ENCODE results near the gene TAP2.
A peak's percentile ranks its signal among the peaks of the same experiment; 100 is the strongest.

TAP2 gene

DNA sequence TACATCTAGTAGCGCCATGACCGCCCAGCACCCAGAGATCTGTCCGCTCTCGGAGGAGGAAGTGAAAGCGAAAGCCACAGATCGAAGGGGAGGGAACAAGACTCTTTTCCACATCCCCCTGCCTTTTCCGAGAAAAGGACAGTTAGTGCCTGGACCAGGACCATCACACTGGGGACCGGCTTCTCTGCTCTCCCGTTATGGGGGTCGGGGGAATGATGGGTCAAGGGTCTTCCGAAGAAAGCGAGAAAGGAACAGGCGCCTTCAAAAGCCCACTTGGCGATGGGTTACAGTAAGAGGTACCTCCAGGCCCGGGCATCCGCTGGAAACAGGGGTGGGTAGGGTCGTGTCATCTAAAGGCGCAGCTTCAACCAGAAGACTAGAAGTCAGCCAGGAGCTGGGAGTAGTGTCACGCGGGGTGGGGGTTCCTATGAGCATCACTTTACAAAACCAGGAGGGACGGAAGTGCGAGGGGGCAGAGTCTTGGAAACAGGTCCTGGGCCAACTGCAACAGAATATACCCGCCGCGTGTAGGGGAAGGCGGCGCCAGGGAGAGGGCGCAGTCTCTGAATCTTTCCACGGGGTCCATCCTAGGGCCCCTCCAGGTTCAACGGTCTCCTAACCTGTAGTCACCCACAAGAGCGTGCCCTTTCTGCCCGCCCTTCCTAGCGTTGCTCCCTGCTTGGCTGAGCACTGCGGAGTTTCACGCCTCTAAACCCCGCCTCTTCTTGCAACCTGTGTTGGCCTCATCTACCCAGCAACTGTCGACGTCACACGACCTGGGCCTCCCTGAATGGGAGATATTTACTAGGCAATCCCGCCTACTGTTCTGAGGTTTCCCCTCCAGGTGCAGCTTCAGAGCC is 5.7 kb upstream of the TAP2 start, which contains the start of gene PSMB8:
Gene PSMB8 (minus strand): TSS at position 69 of the 860 bp plus-strand sequence. CDS start 51 bp downstream, at position 18.
- DNase-seq (ENCODE audit: insufficient read length) (peak; percentile 80), FAIRE-seq (peak; percentile 98)
- peak; percentile 92 for TF ChIP-seq TAF1 (IDR thresholded peaks at IDR 0.05; ENCODE audit: borderline replicate concordance, low read depth, low read length)
- peak; percentile 94 for TF ChIP-seq POLR2A (IDR thresholded peaks at IDR 0.05; ENCODE audit: low read depth, low read length)
- peak; percentile 98 for TF ChIP-seq POLR2AphosphoS5 (IDR thresholded peaks at IDR 0.05; ENCODE audit: low read depth, low read length)

DNA sequence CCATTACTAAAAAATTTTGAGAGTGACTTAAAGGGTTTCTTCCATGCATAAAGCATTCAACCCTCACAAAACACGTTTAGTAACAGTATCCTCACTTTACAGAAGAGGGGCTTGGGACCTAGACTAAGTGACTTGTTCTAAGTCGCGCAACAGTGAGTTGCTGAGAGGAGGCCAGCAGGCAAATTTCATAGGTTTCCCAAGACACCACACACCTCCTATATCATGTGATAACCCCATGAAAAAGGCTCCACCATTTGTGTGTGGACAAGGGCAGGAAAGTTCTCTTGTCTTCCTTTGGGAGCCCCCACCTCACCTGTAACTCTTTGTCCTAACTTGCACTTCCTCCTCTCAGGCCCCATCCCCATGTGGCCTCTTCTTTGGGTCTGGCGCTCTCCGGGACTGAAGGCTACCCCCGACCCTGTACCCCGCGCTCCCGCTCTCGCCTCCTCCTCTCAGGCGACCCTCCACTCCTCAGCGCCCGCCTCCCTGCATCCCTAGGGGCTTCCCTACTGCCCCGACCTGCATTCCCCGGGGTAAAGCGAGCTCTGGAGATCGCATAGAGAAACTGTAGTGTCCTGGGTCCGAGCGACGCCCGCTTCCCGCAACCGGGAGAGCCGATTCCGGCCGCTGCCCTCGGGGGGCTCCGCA is 4.9 kb upstream of the TAP2 start:
- DNase-seq (ENCODE audit: insufficient read length) (no peak), FAIRE-seq (peak; percentile 60)
- TF ChIP-seq TAF1 (IDR thresholded peaks at IDR 0.05; ENCODE audit: borderline replicate concordance, low read depth, low read length): no peak
- no peak for TF ChIP-seq POLR2AphosphoS5 (IDR thresholded peaks at IDR 0.05; ENCODE audit: low read depth, low read length)
- TF ChIP-seq POLR2A (IDR thresholded peaks at IDR 0.05; ENCODE audit: low read depth, low read length): no peak

DNA sequence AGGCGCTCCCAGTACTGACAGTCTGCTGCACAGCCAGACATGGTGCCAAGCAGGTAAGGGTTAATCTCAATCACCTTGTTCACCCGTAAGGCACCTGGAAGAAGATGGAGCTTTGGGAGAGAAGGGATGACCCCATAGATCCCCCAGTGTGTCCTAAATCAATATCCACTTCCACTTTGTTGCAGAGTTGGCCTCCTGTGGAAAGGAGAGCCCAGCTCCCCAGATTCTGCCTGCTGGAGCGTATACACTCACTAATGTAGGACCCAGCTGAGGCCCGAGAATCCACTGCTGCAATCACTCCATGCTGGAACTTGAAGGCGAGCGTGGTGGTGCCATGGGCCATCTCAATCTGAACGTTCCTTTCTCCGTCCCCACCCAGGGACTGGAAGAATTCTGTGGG is 4.2 kb upstream of the TAP2 start:
- no peak for TF ChIP-seq POLR2A (IDR thresholded peaks at IDR 0.05; ENCODE audit: low read depth, low read length)
- no peak for TF ChIP-seq TAF1 (IDR thresholded peaks at IDR 0.05; ENCODE audit: borderline replicate concordance, low read depth, low read length)
- no peak for TF ChIP-seq POLR2AphosphoS5 (IDR thresholded peaks at IDR 0.05; ENCODE audit: low read depth, low read length)
- FAIRE-seq: peak; percentile 44
- DNase-seq (ENCODE audit: insufficient read length): no peak

DNA sequence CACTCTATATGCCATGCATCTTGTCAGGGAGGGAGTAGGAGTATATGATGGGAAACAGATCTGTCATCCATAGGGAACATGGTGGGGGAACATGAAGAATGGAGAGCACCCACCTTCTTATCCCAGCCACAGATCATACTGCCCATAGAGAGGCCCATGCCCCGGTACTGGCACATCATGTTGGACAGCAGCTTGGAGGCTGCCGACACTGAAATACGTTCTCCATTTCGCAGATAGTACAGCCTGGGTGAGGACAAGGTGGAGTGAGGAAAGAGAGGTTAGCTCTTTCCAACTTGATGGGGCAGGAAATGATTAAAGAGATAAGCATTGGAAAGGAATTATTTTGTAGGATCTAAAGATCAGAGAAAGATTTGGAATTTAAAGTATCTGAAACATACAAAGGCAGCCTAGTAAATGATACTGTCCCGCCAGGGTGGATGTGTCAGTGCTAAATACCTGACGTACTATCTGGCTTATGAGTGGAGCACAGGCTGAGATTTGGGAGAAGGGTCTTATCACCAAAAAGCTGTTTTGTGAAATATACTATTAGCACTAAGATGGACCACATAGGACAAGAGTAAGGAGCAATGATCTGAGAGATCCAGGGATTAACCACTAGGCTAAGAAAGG is 3.6 kb upstream of the TAP2 start:
- TF ChIP-seq POLR2AphosphoS5 (IDR thresholded peaks at IDR 0.05; ENCODE audit: low read depth, low read length) (peak; percentile 14; the same call in 1 of the 2 replicates), TAF1 (IDR thresholded peaks at IDR 0.05; ENCODE audit: borderline replicate concordance, low read depth, low read length) (no peak), POLR2A (IDR thresholded peaks at IDR 0.05; ENCODE audit: low read depth, low read length) (no peak)
- FAIRE-seq (no peak), DNase-seq (ENCODE audit: insufficient read length) (no peak)

DNA sequence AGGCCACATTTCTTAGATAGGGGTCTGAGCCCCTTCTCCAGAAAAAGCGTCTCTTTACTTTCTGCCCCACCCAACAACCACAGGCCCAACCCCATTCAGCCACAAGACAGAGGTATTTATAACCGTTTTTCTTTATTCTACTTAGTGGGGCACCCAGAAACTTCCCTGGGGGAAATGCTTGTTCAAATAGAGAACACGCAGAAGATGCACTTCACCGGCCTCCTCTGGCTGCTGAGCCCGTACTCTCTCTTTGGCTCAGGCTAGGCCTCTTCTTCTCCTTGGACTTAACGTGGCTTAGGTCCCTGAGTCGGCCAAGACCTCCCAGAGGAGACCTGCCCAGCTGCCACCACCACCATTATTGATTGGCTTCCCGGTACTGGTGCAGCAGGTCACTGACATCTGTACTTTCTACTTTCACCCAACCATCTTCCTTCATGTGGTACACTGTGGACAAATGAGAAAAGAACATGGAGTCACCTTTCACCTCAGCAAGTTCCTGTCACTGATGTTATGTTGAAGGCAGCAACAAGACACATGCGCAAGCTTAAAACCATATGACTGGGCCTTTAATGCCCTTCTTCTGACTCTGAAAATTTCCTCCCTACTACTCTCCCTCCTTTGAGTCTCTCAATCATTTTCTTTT is 2.2 kb upstream of the TAP2 start:
- FAIRE-seq (peak; percentile 92), DNase-seq (ENCODE audit: insufficient read length) (no peak)
- TF ChIP-seq POLR2A (IDR thresholded peaks at IDR 0.05; ENCODE audit: low read depth, low read length): peak; percentile 41; the same call in 1 of the 2 replicates
- TF ChIP-seq TAF1 (IDR thresholded peaks at IDR 0.05; ENCODE audit: borderline replicate concordance, low read depth, low read length): no peak

DNA sequence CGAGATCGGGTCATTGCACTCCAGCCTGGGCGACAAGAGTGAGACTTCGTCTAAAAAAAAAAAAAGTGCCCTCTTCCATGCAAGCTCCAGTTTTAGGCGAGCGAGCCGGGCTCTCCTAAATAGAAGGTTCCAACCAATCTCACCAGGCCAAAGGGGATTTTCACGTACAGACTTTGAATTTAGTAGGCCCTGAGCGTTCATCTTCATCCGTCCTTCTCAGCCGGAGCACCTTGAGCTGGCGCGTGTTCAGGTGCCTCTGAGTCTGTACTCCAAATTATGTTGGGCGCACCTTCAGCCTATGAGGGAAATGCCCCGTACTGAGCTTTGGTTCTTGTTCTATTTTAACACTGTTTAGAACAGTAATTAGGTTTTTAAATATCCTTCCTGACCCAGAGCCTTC is 817 bp upstream of the TAP2 start:
- no peak for FAIRE-seq
- no peak for TF ChIP-seq TAF1 (IDR thresholded peaks at IDR 0.05; ENCODE audit: borderline replicate concordance, low read depth, low read length)
- no peak for TF ChIP-seq POLR2AphosphoS5 (IDR thresholded peaks at IDR 0.05; ENCODE audit: low read depth, low read length)
- no peak for TF ChIP-seq POLR2A (IDR thresholded peaks at IDR 0.05; ENCODE audit: low read depth, low read length)
- no peak for DNase-seq (ENCODE audit: insufficient read length)

DNA sequence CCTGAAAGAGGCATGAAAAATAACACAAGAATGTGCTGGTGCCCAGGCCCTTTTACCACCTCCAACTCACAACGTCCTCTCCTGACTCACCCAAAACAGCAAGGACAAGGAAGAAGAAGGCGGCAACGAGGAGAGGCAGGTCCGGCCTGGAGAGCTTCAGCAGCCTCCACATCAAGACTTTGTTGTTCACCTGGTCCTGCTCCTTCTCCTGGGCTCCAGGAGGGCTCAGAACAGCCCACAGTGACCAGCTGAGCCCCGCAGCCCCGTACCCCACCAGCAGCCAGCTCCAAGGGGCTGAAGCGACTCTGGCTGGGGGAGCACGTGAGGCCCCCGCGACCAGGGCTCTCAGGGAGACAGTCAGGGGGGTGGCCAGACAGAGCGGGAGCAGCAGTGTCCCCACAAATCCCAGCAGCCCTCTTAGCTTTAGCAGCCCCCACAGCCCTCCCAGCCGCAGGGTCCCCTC is 857 bp downstream of the TAP2 start:
- DNase-seq (ENCODE audit: insufficient read length) (no peak), FAIRE-seq (no peak)
- no peak; the same call in 1 of the 2 replicates for TF ChIP-seq POLR2AphosphoS5 (IDR thresholded peaks at IDR 0.05; ENCODE audit: low read depth, low read length)
- no peak for TF ChIP-seq POLR2A (IDR thresholded peaks at IDR 0.05; ENCODE audit: low read depth, low read length)
- TF ChIP-seq TAF1 (IDR thresholded peaks at IDR 0.05; ENCODE audit: borderline replicate concordance, low read depth, low read length): no peak

DNA sequence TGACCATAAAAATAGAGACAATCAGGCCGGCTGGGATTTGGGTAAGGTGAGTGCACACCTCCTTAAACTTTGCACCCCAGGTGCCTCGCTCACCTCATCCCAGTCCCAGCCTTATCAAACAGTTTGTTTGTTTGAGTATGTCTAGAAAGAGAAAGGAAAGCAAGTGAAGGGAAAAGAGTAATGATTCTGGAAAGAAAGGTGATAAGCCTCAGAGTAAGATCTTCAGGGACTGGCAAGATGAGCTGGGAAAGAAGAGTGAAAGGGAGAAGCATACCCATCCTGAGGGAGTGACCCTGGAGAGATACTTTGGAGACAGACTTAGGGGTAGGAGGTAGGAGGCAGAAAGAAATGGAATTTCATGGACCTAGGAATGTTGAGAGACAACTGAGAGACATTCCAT is 1.7 kb downstream of the TAP2 start:
- no peak for TF ChIP-seq TAF1 (IDR thresholded peaks at IDR 0.05; ENCODE audit: borderline replicate concordance, low read depth, low read length)
- TF ChIP-seq POLR2AphosphoS5 (IDR thresholded peaks at IDR 0.05; ENCODE audit: low read depth, low read length): no peak
- TF ChIP-seq POLR2A (IDR thresholded peaks at IDR 0.05; ENCODE audit: low read depth, low read length): no peak
- FAIRE-seq (no peak), DNase-seq (ENCODE audit: insufficient read length) (no peak)

DNA sequence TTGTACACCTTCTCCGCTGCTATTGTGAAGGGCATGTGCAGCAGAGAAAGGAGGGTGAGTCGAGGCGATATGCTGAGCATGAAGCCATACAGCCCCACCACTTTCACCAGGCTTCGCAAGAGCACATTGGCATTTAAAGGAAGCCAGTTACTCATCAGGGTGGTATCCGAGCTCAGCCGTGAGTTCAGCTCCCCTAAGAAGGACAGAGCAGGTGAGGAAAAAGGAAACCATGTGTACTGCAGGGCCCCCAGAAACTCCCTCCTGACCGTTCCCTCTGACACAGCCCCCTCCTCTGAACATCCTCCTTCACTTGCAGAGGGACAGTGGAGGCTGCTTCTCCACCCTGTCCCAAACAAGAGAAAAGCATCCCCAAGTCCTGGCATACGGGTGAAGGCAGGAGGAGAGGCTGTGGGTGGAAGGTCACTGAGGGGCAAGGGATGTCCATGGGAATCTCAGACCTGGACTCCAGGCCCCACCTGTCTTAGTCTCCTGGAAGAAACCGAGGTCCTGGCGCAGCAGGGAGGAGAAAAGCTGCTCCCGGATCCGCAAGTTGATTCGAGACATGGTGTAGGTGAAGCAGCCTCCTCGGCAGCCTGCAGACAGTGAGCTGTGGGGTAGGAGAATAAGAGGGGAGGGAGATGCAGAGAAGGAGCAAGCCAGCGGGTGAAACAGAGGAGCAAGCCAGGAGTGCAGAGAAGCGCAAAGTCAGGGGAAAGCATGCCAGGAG is 3.2 kb downstream of the TAP2 start:
- TF ChIP-seq TAF1 (IDR thresholded peaks at IDR 0.05; ENCODE audit: borderline replicate concordance, low read depth, low read length) (no peak), POLR2AphosphoS5 (IDR thresholded peaks at IDR 0.05; ENCODE audit: low read depth, low read length) (no peak), POLR2A (IDR thresholded peaks at IDR 0.05; ENCODE audit: low read depth, low read length) (no peak)
- DNase-seq (ENCODE audit: insufficient read length): no peak
- no peak for FAIRE-seq

DNA sequence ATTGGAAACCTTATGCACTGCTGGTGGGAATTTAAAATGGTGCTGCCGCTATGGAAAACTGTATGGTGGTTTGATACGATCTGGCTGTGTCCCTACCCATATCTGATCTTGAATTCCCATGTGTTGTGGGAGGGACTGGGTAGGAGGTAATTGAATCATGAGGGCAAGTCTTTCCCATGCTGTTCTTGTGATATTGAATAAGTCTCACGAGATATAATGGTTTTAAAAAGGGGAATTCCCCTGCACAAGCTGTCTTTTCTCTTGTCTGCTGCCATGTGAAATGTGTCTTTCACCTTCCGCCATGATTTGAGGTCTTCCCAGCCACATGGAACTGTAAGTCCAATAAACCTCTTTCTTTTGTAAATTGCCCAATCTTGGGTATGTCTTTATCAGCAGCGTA is 4.9 kb downstream of the TAP2 start:
- no peak for TF ChIP-seq TAF1 (IDR thresholded peaks at IDR 0.05; ENCODE audit: borderline replicate concordance, low read depth, low read length)
- TF ChIP-seq POLR2A (IDR thresholded peaks at IDR 0.05; ENCODE audit: low read depth, low read length): no peak
- no peak for TF ChIP-seq POLR2AphosphoS5 (IDR thresholded peaks at IDR 0.05; ENCODE audit: low read depth, low read length)
- FAIRE-seq (no peak), DNase-seq (ENCODE audit: insufficient read length) (no peak)

Measured in GM12892 (cell line).